GM06990 (cell line): Measurements from ENCODE around the gene TSC22D3.

Experiments
- DNase-seq: peaks from one replicate; pipeline ENCODE4 v3.0.0-alpha.2; 2011; ENCODE audit not compliant: insufficient read length; ENCODE audit errors: extremely low read depth
- H3K27me3 ChIP-seq: replicated peaks from 2 replicates; pipeline ENCODE4 v1.6.0; 2011; ENCODE audit warnings: low read length; ENCODE audit not compliant: control insufficient read depth, insufficient read depth
- H3K36me3 ChIP-seq: 2 replicates; pipeline ENCODE4 v1.5.1; 2011; ENCODE audit warnings: low read length; ENCODE audit not compliant: control insufficient read depth, insufficient read depth
- H3K4me3 ChIP-seq: replicated peaks from 2 replicates; pipeline ENCODE4 v1.5.1; 2011; ENCODE audit warnings: low read depth, mild to moderate bottlenecking, control low read depth, low read length
- CTCF ChIP-seq: IDR thresholded peaks from 2 replicates; pipeline ENCODE4 v1.5.1; 2011; ENCODE audit warnings: low read length, control low read depth, mild to moderate bottlenecking, inconsistent platforms; ENCODE audit not compliant: insufficient read depth, poor library complexity, severe bottlenecking

Gene TSC22D3

GRCh38 chrX:107734646-107735045 lies 40.9 kb downstream of the TSC22D3 start:
- no peaks in the 10 kb centered on the region for H3K27me3 ChIP-seq
- no peak overlapping the region for H3K4me3 ChIP-seq
- TF ChIP-seq CTCF: no peak

GRCh38 chrX:107733686-107734085 lies 41.9 kb downstream of the TSC22D3 start:
- Histone ChIP-seq H3K27me3 (no peaks in the 10 kb centered on the region), H3K36me3 (no peaks in the 10 kb centered on the region), H3K4me3 (no peak overlapping the region)
- TF ChIP-seq CTCF: no peak
- no peak for DNase-seq

More at GRCh38 chrX:107734646-107735045, 40.9 kb downstream of the TSC22D3 start:
- DNase-seq: no peak
- H3K36me3 ChIP-seq: no peaks in the 10 kb centered on the region

- no peak for DNase-seq
- no peak overlapping the region for H3K4me3 ChIP-seq
- TF ChIP-seq CTCF: no peak
- H3K27me3 ChIP-seq: no peaks in the 10 kb centered on the region
- no peaks in the 10 kb centered on the region for H3K36me3 ChIP-seq
These were observed 43.6 kb downstream of the TSC22D3 start for GRCh38 chrX:107731831-107732502.

GRCh38 chrX:107730991-107731766 lies 44.4 kb downstream of the TSC22D3 start:
- DNase-seq: no peak
- TF ChIP-seq CTCF: no peak
- H3K4me3 ChIP-seq: no peak overlapping the region
- H3K27me3 ChIP-seq: no peaks in the 10 kb centered on the region
- H3K36me3 ChIP-seq: no peaks in the 10 kb centered on the region

GRCh38 chrX:107730298-107730655 lies 45.3 kb downstream of the TSC22D3 start:
- no peak for DNase-seq
- TF ChIP-seq CTCF: no peak
- H3K27me3 ChIP-seq: no peaks in the 10 kb centered on the region
- H3K4me3 ChIP-seq: no peak overlapping the region
- H3K36me3 ChIP-seq: no peaks in the 10 kb centered on the region
